ENCODE measurements around the gene TLE4.

Gene TLE4

DNA sequence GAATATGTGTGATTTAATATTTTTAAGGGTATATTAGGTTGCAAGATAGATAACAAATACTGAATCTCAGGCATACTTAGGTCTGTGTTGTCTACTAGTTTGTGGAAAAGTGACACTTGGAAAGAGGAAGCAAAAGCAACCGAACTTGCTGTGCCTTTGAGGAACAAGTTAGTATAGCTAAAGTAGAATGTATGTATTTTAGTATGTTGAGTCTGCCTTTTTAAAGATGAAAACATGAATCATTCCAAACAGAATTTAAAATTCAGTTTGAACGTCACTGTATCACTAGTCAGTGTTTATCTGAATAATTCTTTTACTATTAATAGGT is 12.9 kb downstream of the TLE4 start:
- no peak for TF ChIP-seq ZFX (IDR thresholded peaks at IDR 0.05; ENCODE audit: borderline replicate concordance)
- H3K27ac ChIP-seq, result no peak overlapping the region

DNA sequence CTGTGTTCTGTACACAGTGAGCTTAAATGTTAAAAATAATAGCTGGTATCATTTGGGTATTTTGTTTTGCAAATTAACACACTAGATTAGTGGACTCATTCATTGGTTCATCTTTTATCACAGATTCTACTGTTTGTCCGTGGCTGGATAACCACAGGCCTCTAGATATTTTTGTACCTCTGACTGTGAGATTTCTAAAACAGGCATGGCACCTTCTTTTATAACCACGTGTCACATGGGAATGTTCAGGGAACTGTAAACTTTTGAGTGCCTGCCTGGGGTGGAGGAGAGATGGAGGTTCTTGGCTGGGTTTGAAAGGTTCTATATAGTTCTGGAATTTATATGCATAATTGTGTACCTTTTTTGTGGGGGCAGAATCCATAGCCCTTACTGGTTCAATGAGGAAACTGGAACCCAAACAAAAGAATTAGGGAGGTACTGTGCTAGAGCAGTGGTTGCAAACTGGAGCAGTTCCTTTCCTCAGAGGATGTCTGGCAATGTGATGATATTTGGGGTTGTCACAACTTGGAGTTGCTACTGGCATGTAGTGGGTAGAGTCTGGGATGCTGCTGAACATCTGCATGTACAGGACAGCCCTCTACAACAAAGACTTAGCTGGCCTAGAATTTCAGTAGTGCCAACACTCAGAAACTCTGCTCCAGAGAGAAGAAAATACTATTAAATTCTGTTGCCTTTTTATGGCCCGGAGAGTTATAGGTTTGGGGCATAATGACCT is 16.9 kb downstream of the TLE4 start:
- no peak overlapping the region for H3K27ac ChIP-seq
- no peak for TF ChIP-seq ZFX (IDR thresholded peaks at IDR 0.05; ENCODE audit: borderline replicate concordance)
- TF ChIP-seq, protein P1, sequence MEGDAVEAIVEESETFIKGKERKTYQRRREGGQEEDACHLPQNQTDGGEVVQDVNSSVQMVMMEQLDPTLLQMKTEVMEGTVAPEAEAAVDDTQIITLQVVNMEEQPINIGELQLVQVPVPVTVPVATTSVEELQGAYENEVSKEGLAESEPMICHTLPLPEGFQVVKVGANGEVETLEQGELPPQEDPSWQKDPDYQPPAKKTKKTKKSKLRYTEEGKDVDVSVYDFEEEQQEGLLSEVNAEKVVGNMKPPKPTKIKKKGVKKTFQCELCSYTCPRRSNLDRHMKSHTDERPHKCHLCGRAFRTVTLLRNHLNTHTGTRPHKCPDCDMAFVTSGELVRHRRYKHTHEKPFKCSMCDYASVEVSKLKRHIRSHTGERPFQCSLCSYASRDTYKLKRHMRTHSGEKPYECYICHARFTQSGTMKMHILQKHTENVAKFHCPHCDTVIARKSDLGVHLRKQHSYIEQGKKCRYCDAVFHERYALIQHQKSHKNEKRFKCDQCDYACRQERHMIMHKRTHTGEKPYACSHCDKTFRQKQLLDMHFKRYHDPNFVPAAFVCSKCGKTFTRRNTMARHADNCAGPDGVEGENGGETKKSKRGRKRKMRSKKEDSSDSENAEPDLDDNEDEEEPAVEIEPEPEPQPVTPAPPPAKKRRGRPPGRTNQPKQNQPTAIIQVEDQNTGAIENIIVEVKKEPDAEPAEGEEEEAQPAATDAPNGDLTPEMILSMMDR (IDR thresholded peaks at IDR 0.05), result no peak

DNA sequence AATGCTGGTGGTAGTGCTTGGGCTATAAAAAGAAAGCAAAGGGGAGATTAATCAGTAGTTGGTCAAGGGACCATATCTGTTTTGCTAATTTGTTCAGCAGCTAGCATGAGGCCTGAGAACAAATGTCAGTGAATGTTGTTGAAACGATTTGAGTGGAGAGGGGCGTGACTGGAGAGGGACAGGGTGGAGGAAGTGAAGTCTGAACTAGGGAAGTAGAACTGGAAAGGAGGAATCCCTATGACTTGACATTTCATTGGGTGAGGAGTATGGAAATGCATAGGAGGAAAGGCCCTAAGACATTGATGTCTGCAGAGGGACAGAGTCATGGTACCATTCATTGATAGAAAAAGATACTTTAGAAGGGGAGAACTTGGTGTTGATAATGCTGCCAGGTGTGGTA is 19.7 kb downstream of the TLE4 start:
- TF ChIP-seq, protein P1 (IDR thresholded peaks at IDR 0.05), result no peak
- no peak for TF ChIP-seq ZFX (IDR thresholded peaks at IDR 0.05; ENCODE audit: borderline replicate concordance)
- H3K27ac ChIP-seq, result no peak overlapping the region

DNA sequence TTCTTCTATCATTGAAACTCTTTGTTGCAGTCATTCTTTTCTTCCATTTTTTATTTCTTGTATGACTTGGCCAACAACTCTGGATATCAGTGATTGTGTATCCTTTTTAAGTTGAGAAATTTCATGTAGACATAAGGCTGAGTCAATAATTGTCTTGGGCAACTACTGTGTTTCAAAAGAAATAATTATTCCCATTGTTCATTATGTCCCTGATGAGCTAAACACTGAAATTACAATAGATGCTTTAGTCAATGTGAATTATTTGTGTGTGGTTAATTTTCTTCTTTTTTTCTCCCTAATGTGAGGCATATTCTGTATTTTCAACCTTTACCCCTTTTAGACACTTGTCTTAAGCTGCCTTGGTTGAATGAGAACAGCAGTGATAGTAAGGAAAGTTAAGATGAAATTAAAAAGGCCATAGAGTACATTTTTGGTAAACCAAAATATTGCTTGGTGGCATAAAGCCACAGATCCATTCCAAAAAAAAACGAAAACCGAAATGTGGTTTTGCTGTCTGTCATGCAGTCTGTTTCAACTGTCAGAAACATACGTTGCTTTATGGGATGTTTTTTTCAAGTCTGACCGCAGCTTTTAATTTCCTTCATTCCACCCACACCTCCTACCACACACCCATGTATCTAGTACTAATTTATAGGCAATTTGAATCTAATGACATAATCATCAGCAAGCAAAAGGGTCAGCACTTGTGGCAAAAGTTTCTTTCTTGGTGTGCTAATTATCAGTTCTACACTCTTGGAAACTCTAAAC is 21.1 kb downstream of the TLE4 start:
- TF ChIP-seq, protein P1 (IDR thresholded peaks at IDR 0.05), result no peak
- TF ChIP-seq ZFX (IDR thresholded peaks at IDR 0.05; ENCODE audit: borderline replicate concordance), result no peak
- no peak overlapping the region for H3K27ac ChIP-seq

DNA sequence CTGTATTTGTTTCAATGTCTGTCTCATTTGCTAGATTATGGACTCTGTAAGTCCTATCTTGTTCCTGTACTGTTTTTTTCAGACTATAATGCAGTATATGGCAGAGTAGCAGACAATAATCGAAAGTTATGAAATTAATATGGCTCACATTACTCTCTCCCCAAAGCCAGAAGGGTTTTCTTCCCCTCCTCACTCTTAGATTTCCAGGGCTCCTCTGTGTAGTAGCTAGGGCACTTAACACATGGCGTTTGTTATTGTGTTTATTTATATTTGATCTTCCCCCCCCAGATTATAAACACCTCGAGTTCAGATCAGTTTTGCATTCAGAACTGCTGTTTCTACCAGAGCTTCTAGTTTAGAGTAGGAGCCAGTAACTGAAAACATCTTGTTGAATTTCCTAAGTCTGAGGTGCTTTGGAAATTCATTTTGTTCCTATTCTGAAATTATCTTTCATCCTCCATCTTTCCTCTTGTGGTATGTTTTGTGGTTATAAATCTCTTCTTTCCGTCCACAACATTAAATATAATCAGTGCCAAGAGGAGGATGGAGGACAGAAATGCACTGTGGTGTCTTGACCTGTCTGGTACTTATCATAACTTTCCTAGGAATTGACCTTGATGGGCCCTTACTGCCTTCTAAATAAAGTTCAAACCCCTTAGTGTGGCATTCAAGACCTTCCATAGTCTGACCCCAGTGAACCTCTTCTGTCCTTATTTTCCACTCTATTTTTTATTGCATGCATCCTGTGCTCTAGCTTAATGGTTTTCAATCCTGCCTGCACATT is 27.0 kb downstream of the TLE4 start:
- no peak overlapping the region for H3K27ac ChIP-seq
- TF ChIP-seq, protein P1 (IDR thresholded peaks at IDR 0.05), result no peak
- TF ChIP-seq ZFX (IDR thresholded peaks at IDR 0.05; ENCODE audit: borderline replicate concordance), result no peak

DNA sequence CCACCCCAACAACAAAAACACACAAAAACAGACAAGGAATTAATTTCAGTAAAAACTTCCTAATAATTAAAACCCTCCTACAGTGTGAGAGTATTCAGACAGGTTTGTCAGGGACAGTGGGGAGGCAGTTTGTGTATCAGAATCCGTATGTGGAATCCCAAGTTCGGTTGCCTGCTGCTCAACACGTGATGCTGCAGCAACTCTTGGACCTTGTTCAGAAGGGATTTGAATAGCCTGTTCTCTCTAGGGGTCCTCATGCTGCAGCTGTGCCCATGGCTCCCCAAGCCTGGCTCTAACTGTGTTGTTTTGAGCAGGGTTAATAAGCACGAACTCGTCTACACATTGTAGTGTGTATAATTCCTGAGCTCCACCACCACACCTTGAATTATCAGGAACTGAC is 28.7 kb downstream of the TLE4 start:
- TF ChIP-seq, protein P1 (IDR thresholded peaks at IDR 0.05), result no peak
- no peak for TF ChIP-seq ZFX (IDR thresholded peaks at IDR 0.05; ENCODE audit: borderline replicate concordance)
- H3K27ac ChIP-seq, result no peak overlapping the region

DNA sequence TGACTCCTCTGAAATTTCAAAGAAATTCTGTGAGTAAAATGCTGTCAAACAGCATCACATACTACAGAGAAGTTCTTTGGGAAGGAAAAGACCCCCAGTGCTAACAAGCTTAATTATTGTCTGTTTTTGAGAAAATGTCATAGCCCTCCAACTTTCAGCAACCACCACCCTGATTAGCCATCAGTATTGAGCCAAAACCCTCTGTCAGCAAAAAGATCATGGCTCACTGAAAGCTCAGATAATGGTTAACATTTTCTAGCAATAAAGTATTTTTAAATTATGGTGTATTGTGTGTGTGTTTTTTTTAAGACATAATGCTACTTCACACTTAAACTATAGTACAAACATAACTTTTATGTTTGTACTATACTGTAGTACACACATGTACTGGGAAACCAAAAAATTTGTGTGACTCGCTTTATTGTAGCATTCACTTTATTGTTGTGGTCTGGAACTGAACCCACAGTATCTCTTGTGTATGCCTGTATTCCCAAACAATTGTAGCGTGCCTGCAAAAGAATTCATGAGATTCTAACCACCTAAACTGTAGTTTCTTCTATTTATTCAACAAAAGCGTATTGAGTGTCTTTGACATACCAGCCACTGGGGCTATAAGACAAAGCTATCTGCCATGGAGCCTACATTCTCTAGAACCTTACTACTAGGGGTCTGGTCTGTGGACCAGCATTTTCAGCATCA is 31.6 kb downstream of the TLE4 start:
- TF ChIP-seq, protein P1 (IDR thresholded peaks at IDR 0.05), result no peak
- no peak for TF ChIP-seq ZFX (IDR thresholded peaks at IDR 0.05; ENCODE audit: borderline replicate concordance)
- no peak overlapping the region for H3K27ac ChIP-seq
